ENCODE measurements around the gene KLK3.

The KLK3 gene

DNA sequence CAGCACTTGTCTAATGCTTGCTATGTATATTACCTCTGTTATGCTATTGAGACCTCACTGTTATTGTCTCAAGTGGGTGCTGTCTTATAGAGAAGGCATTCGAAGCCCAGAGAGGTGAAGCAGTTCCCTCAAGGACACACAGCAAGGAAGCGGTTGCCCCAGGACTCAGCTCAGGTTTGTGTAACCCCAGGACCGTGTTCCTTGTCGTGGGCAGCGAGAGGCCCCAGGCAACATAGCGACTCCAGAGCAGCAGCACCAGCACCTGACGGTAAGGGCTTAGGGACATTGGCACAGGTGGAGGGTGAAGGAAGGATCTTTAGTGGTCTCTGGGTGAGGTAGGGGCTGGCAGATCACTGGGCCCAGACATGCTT, 23.7 kb upstream of the KLK3 start:
- no peak for DNase-seq (ENCODE audit: low read depth in 3 of 3)

DNA sequence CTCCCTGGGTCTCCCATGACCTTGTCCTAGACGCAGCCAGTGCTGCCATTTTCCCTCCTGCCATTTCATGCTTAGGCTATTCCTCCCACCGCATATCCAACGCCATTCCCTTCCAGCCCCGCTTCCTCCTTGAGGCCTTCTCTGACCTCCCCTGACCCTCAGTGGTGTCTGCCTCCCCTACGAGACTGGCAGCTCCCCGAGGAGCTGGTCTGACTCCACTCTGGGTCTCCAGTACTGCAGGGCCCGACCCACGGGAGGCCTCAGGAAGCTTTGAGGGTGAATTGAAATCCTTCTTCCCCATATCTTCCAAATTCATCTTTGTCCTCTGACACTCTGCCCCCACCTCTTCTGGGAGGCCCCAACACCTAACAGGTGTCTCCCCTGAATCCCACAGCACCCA, 22.0 kb upstream of the KLK3 start:
- DNase-seq (ENCODE audit: low read depth in 3 of 3), result no peak

DNA sequence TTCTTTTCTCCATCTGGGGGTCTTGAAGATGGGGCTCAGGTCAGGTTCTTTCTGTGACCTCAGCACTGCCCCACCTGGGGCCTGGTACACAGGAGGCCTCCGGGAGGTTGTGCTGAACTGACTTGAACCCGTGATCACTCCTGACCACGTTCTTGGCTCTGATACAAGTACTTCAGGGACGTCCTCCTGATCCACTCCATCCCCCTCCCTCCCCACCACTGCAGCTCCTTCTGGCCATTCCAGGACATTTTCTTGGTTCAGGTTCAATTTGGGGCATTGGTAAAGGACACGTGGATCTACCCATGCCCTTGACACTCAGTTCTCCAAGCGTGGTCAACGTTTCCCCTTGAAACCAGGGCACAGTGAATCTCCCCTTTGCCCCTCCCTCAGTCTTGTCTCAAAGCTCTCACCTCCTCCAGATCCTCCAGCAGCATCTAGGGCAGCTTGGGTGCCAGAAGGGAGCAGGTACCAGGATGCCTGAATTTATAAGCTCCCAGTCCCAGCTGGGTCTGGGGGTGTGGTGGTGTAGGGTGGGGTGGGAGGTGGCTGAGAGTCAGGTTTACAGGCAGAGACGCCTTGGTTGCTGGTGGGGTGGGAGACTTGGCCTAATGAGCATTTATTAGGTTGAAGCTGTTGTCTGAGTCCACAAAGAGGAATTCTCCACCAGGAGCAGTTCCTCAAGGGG, 21.5 kb upstream of the KLK3 start, which contains the start of gene KLK15:
TSS of gene KLK15 (minus strand) at position 458 of the 685 bp plus-strand sequence. CDS start 2,082 bp downstream, outside the sequence.
- no peak for DNase-seq (ENCODE audit: low read depth in 3 of 3)

- no peak for DNase-seq (ENCODE audit: low read depth in 3 of 3)
Measured at GRCh38 chr19:50833802-50834167, 20.9 kb upstream of the KLK3 start.

DNA sequence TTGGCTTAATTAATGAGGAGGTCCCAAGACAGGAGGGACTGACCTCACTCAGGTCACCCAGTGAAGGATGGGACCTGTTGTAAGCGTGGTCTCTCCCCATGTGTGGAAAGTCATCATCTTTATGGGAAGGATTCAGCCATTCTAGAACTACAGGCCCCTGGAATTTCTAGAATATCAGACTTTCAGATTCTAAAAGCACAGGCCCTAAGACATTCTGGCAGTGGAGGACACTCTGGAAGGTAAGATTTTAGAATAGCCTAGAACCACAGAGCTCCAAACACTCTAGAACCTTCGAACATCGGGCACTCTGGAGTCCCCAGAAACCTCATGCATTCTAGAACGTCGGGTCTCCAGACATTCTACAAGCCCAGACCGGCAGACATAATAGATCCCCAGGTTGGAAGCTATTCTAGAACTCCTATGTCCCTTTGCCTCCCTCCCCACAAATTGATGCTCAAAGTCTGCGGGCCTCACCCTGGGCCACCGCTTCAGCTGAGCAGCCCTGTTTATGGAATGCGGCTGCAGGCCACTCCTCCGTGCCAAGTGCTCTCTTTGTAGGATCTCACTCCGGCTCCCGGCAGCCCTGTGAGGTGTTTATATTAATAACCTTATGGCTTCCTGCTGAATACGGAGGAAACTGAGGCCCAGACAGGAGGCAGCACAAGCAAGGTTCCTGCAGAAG, 19.5 kb upstream of the KLK3 start:
- no peak for DNase-seq (ENCODE audit: low read depth in 3 of 3)

GRCh38 chr19:50835785-50836542, 18.8 kb upstream of the KLK3 start:
- DNase-seq (ENCODE audit: low read depth in 3 of 3), result peak; percentile 43 to 63 (median 55)

GRCh38 chr19:50836543-50837195, 18.0 kb upstream of the KLK3 start:
- DNase-seq (ENCODE audit: low read depth in 3 of 3), result no peak

DNA sequence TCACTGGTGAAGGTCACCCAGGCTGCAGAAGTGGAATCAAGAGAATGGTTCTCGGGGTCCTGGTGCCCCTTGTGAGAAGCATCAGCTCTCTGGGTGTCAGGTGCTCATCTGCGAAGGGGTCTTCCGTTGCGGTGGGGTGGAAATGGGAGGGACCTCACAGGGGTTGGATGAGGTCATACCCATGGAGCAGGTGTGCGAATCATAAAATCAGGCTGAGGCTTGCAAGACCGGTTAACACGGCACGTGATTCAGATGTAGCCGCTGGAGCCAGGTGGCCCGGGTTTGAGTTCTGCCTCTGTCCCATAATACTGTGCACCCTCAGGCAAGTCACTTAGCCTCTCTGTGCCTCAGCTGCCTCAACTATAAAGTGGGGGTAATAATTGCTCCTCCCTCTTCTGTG, 17.4 kb upstream of the KLK3 start:
- no peak for DNase-seq (ENCODE audit: low read depth in 3 of 3)

DNA sequence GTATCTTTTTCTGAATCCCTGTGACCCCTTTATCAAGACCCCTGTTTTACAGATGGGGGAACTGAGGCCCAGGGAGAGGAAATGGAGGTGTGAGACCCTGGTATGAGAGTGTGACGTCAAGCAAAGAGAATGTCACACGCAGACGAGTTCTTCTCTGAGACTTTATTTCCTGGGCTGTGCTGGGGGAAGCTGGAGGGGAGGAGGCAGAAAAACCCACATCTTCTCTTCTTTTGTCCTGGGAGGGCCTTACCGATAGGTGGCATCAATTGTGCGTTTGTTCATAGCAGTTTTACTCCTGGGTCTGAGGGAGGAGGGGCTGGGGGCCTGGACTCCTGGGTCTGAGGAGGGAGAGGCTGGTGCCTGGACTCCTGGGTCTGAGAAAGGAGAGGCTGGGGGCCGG, 16.5 kb upstream of the KLK3 start:
- no peak for DNase-seq (ENCODE audit: low read depth in 3 of 3)

DNA sequence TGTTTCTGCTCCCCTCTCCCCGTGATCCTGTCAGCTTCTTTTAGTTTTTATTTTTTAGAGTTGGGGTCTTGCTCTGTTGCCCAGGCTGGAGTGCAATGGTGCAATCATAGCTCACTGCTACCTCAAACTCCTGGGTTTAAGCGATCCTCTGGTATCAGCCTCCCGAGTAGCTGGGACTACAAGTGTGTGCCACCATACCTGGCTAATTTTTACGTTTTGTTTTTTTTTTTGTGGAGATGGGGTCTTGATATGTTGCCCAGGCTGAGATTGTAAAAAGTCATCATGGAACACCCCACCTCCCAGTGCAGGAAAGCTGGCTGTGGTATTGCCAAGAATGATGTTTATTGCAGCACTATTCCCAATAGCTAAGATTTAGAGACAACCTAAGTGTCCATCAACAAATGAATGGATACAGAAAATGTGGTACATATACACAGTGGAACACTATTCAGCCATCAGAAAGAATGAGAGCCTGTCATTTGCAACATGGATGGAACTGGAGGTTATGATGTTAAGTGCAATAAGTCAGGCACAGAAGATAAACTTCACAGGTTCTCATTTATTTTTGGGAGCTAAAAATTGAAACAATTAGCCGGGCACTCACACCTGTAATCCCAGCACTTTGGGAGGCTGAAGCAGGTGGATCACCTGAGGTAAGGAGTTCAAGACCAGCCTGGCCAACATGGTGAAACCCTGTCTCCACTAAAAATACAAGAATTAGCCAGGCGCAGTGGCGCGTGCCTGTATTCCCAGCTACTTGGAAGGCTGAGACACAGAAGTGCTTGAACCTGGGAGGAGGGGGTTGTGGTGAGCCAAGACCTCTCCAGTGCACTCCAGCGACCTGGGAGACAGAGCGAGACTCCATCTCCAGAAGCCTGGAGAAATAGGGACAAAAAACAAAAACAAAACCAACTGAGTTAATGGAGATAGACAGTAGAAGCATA, 14.7 kb upstream of the KLK3 start:
- DNase-seq (ENCODE audit: low read depth in 3 of 3), result no peak

GRCh38 chr19:50842130-50842529, 12.6 kb upstream of the KLK3 start:
- no peak for DNase-seq (ENCODE audit: low read depth in 3 of 3)

DNA sequence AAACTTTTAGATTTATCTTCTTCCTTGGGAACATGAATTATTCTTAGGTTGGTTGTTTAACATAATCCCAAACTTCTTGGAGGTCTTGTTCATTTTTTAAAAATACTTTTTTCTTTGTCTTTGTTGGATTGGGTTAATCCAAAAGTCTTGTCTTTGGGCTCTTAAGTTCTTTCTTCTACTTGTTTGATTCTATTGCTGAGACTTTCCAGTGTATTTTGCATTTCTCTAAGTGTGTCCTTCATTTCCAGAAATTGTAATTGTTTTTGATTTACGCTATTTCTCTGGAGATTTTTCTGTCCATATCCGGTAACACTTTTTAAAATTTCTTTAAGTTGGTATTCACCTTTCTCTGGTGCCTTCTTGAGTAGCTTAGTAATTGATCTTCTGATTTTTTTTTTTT, 11.5 kb upstream of the KLK3 start:
- DNase-seq (ENCODE audit: low read depth in 3 of 3), result no peak

DNA sequence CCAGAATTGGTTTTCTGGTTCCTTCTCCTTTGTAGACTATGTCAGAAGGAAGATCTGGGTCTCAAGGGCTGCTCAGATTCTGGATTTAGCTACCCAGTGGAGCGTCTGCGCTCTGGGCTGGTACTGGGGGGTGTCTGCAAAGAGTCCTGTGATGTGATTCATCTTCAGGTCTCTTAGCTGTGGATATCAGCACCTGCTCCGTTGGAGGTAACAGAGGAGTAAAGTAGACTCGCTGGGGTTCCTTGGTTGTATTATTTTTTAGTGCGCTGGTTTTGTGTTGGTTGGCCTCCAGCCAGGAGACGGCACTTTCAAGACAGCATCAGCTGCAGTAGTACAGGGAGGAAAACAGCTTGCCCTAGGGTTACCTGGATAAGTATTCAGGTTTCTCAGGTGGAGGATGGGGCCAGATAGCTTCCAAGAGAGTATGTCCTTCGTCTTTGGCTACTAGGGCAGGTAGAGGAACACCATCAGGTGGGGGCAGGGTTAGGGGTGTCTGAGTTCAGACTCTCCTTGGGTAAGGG, 11.0 kb upstream of the KLK3 start:
- DNase-seq (ENCODE audit: low read depth in 3 of 3), result no peak

DNA sequence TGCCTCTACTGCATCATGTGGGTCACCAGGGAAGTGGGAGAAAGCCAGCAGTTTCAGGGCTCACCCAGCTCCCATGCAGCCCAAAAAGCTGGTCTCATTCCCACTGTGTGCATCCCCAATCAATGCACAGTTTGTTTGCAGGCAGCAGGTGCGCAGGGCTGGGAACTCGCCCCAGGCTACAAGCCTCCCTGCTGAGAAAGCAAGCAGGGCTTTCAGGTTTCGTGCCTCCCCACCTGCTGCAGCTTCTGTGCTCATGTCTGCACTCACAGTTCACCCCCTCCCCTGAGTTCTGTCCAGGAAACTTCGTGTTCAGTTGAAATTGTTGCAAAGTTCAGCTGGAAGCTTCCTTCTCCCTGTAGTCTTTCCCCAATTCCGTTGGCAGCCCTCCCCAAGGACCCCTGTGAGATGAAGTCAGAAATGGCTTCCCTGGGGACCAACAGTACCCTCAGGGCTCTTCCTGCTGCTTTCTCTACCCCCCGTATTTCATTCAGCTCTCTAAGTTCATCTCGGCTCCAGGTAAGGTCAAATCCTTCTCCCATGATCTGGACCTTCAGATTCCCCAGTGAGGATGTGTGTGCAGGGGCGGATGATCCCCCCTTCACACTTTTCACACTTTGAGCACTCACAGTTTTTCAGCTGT, 10.3 kb upstream of the KLK3 start:
- DNase-seq (ENCODE audit: low read depth in 3 of 3), result no peak

GRCh38 chr19:50850738-50851137, 4.0 kb upstream of the KLK3 start:
- no peak for DNase-seq (ENCODE audit: low read depth in 3 of 3)

GRCh38 chr19:50851620-50852019, 3.1 kb upstream of the KLK3 start:
- DNase-seq (ENCODE audit: low read depth in 3 of 3), result no peak

- DNase-seq (ENCODE audit: low read depth in 3 of 3), result no peak
Measured at GRCh38 chr19:50857366-50857765, 2.7 kb downstream of the KLK3 start.

- no peak for DNase-seq (ENCODE audit: low read depth in 3 of 3)
Measured at GRCh38 chr19:50858886-50859285, 4.2 kb downstream of the KLK3 start.

DNA sequence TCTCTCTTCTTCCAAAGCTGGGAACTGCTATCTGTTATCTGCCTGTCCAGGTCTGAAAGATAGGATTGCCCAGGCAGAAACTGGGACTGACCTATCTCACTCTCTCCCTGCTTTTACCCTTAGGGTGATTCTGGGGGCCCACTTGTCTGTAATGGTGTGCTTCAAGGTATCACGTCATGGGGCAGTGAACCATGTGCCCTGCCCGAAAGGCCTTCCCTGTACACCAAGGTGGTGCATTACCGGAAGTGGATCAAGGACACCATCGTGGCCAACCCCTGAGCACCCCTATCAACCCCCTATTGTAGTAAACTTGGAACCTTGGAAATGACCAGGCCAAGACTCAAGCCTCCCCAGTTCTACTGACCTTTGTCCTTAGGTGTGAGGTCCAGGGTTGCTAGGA, 5.1 kb downstream of the KLK3 start:
- no peak for DNase-seq (ENCODE audit: low read depth in 3 of 3)

GRCh38 chr19:50861010-50861409, 6.3 kb downstream of the KLK3 start:
- no peak for DNase-seq (ENCODE audit: low read depth in 3 of 3)
